Activated T-cell treated with anti-CD3 and anti-CD28 coated beads for 1 hour (primary cell): Measurements from ENCODE around the gene TRIM26.

Experiments used
- DNase-seq: peaks from one replicate; pipeline ENCODE4 v3.0.0-alpha.2; 2020; ENCODE audit warnings: low read depth

The TRIM26 gene

GRCh38 chr6:30211306-30211705 lies 1.9 kb downstream of the TRIM26 start:
- DNase-seq: no peak

- no peak for DNase-seq
These were observed 5.4 kb downstream of the TRIM26 start for GRCh38 chr6:30207619-30208295.

GRCh38 chr6:30206799-30207618 lies 6.2 kb downstream of the TRIM26 start:
- DNase-seq: no peak

GRCh38 chr6:30206152-30206551 lies 7.1 kb downstream of the TRIM26 start:
- no peak for DNase-seq

DNA sequence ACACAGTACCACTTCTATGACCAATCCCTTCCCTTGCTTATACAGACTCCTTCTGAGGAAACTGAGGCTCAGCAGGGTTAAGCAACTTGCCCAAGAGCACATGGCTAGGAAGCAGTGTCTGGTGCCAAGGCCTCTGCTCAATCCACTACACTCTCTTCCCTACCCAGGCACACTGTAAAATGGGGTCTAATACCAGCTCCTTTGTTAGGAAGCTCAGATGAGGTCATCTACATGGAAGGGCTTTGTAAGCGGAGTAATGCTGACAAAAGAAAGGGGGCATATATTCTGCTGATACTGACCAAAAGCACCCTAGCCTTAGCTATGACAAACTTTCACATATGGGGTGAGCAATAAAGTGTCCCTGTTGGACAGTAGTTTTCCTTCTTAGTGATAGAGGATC lies 9.1 kb downstream of the TRIM26 start:
- no peak for DNase-seq

DNA sequence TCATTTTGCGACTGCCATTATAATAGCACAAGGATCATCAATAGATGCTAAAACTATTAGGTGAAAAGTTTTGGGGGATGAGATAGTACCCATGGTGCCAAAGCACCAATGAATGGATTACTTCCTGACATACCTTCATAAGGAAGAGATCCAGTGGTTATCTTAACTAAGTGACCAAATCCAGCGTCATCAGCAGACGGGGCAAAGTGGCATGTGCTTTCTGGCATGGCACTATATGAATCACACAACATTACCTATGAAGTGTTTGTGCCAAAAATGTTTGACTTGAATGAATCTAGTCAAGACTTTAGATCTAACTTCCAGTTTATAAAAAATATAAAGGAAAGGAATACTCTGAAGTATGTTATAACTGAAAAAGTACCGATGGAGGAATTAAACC lies 10.8 kb downstream of the TRIM26 start:
- DNase-seq: no peak

GRCh38 chr6:30200551-30201281 lies 12.5 kb downstream of the TRIM26 start:
- DNase-seq: no peak

DNA sequence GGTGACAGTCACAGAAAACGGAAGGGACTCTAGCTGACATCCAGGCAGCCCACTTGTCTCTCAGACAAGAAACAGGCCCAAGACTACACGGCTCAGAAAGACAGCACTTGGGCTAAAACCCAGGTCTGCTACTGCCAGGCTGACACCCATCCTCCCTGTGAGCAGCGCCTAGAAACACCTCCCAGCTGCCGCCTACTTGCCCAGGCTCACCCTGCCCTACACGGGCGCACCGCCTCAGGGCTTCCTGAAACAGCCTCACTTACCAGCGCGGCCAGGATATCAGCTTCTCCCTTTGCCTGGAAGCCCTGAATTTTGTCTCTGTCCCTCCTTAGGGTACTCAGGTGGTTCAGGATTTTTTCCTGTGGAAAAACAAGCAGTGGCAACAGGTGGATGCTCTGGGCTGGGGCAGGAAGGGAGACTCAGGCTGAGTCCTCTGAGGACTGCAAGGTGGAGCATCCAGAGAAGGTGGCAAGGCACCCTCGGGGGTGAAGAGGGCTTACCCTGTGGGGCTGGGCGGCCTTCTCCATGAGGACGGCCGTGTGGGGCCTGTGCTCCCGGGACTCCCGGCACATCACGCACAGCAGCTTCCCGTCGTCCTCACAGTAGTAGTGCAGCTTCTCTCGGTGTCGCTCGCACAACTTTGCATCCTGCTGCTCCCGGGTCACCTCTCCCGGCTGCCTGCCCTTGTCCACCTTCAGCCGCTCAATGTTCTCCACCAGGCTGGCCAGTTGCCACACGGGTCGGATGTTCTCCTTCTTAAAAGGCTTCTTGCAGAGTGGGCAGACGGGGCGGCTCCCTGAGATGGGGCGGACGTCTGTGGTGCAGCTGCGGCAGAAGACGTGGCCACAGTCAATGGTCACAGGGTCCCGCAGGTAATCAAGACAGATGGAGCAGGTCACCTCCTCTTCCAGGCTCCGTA lies 14.8 kb downstream of the TRIM26 start:
- DNase-seq: no peak

DNA sequence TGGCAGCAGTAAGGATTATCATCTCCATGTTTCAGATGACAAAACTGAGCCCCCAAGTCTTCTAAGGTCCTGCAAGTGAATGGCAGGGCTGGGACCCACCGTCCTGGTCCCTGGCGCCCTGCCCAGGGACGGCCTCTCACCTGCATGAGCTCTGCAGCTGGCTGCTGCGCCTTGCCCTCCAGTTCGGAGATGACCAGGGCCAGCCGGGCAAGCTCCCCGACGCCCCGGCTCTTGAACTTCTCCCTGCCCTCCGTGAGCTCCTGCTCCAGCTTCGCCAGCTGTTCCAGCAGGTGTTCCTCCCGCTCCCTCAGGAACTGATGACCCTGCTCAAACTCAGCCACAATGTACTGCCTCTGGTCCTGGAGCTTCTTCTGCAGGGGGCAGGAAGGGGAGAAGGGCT lies 16.8 kb downstream of the TRIM26 start:
- no peak for DNase-seq

- no peak for DNase-seq
These were observed 17.3 kb downstream of the TRIM26 start for GRCh38 chr6:30195951-30196350.

GRCh38 chr6:30194797-30195690 lies 18.2 kb downstream of the TRIM26 start:
- no peak for DNase-seq

- no peak for DNase-seq
These were observed 21.1 kb downstream of the TRIM26 start for GRCh38 chr6:30192076-30192475.

DNA sequence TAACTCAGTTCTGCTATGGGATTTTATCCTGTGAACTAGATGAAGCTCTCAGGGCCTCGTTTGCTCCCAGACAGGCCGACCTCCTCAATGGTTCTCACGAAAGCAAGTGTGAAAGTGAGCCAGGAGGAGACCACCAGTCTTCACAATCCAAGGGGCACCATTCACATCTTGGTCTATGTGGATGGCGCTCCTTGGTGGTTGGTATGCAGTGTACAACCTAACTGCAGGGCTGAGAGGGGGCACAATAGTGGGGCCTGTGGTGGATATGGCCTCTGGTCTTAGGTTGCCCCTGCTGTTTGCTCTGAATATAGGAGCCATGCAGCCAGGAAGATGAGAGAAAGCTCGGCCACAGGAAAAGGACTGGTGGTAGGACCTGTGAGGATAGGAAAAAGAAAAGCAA lies 24.7 kb downstream of the TRIM26 start:
- DNase-seq: no peak

GRCh38 chr6:30185846-30186484 lies 27.2 kb downstream of the TRIM26 start:
- no peak for DNase-seq

DNA sequence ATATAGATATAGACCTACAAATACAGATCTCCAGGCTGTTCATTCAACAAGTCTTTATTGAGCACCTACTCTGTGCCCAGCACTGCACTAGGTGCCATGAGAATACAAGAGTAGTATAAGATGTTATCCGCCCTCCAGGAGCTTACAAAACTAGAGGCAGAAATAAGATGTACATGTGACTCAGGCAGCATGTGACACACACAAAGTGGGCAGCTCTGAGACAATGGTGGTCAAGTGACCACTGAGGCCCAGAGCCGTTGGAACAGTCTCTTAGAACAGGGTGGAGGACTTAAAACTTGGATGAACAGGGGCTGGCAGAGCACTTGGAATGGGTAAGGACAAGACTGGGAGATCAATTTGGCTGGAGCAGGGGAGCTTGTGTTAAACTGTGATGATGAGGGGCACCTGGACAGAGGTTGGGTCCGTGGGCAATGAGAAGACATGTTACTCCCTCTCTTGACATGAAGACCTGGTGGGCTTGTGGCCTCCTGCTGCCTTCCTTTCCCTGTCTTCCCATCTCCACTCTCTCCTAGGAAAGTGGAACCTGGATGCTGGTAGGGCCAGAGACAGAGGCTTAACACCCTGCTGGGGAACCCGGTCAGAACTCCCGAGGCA lies 28.7 kb downstream of the TRIM26 start:
- DNase-seq: no peak

DNA sequence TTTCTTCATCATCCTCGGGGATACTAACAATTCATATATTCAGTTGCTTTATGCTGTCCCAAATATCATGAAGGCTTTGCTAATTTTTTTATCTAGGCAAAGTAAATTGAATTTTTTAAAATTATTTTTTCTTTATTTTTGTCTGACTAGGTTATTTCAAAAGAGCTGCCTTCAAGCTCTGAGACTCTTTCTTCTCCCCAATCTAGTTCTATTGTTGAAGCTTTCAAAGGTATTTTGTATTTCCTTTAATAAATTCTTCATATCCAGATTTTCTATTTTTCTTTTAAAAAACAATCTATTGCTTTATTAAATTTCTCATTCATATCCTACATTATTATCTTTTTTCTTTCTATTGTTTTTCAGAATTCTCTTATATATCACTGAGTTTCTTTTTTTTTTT lies 33.1 kb downstream of the TRIM26 start:
- DNase-seq: no peak

GRCh38 chr6:30178837-30179236 lies 34.4 kb downstream of the TRIM26 start:
- DNase-seq: no peak

- no peak for DNase-seq
These were observed 37.4 kb downstream of the TRIM26 start for GRCh38 chr6:30175765-30176164.

GRCh38 chr6:30172681-30173080 lies 40.5 kb downstream of the TRIM26 start:
- DNase-seq: no peak
